SK-N-SH (cell line): Measurements from ENCODE around the gene FAM229B.

Experiments used
- EP300 ChIP-seq, 2 experiments: IDR thresholded peaks; 2 replicates each; pipeline versions ENCODE4 v1.4.0 to v1.6.1; 2012; ENCODE audit warnings: borderline replicate concordance in 1 of 2, low read depth in 1 of 2, low read length in 1 of 2
- RCOR1 ChIP-seq: fragments of 150-350 bp; IDR thresholded peaks from 2 replicates; pipeline ENCODE4 v1.6.1; 2017; ENCODE audit warnings: antibody characterized with exemption, low read length
- SIN3A ChIP-seq: IDR thresholded peaks from 2 replicates; pipeline ENCODE4 v1.6.1; 2012; ENCODE audit warnings: low read depth, mild to moderate bottlenecking, low read length, moderate library complexity, borderline replicate concordance
- TEAD4 ChIP-seq: IDR thresholded peaks from 2 replicates; pipeline ENCODE4 v1.4.0; 2012; ENCODE audit warnings: mild to moderate bottlenecking, borderline replicate concordance; ENCODE audit not compliant: insufficient read depth
- YY1 ChIP-seq: IDR thresholded peaks from 2 replicates; pipeline ENCODE4 v1.4.0; 2012; ENCODE audit warnings: low read depth, mild to moderate bottlenecking
- TF ChIP-seq, protein P1 (sequence below): IDR thresholded peaks from 2 replicates; pipeline ENCODE4 v1.4.0; 2012; ENCODE audit warnings: low read depth, borderline replicate concordance
- TF ChIP-seq, protein P2 (sequence below): fragments of 200-600 bp; sonication (generic); IDR thresholded peaks from 2 replicates; pipeline ENCODE4 v1.6.1; 2017; ENCODE audit warnings: antibody characterized with exemption, mild to moderate bottlenecking, moderate library complexity
- TF ChIP-seq, protein P3 (sequence below): fragments of 150-350 bp; IDR thresholded peaks from 2 replicates; pipeline ENCODE4 v1.6.1; 2017; ENCODE audit warnings: antibody characterized with exemption, low read length, low read depth, borderline replicate concordance

DNA sequence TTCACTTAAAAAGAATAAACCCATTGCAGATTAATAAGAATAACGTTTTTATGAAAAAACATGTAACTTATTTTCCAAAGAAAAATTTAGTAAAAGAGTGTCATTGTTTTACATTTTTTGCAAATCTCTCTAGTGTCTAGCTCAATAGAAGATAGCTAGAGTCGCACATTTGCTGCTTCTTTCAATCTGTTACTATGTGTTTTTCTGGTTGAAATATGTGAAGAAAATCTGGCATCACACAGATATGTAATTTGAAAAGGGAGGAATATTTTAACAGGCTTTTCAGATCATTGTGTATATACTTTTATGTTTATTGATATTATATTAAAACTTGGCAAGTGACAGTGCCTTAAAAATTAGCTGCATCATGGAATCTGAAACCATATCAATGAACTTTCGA, 24.4 kb upstream of the FAM229B start:
- TF ChIP-seq, protein P1, sequence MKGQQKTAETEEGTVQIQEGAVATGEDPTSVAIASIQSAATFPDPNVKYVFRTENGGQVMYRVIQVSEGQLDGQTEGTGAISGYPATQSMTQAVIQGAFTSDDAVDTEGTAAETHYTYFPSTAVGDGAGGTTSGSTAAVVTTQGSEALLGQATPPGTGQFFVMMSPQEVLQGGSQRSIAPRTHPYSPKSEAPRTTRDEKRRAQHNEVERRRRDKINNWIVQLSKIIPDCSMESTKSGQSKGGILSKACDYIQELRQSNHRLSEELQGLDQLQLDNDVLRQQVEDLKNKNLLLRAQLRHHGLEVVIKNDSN = no peak
- TF ChIP-seq EP300 (IDR thresholded peaks at IDR 0.05; ENCODE audit: borderline replicate concordance in 1 of 2, low read depth in 1 of 2, low read length in 1 of 2) = no peak
- TF ChIP-seq SIN3A = no peak
- TF ChIP-seq, protein P2, sequence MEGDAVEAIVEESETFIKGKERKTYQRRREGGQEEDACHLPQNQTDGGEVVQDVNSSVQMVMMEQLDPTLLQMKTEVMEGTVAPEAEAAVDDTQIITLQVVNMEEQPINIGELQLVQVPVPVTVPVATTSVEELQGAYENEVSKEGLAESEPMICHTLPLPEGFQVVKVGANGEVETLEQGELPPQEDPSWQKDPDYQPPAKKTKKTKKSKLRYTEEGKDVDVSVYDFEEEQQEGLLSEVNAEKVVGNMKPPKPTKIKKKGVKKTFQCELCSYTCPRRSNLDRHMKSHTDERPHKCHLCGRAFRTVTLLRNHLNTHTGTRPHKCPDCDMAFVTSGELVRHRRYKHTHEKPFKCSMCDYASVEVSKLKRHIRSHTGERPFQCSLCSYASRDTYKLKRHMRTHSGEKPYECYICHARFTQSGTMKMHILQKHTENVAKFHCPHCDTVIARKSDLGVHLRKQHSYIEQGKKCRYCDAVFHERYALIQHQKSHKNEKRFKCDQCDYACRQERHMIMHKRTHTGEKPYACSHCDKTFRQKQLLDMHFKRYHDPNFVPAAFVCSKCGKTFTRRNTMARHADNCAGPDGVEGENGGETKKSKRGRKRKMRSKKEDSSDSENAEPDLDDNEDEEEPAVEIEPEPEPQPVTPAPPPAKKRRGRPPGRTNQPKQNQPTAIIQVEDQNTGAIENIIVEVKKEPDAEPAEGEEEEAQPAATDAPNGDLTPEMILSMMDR = no peak
- no peak for TF ChIP-seq TEAD4
- TF ChIP-seq, protein P3, sequence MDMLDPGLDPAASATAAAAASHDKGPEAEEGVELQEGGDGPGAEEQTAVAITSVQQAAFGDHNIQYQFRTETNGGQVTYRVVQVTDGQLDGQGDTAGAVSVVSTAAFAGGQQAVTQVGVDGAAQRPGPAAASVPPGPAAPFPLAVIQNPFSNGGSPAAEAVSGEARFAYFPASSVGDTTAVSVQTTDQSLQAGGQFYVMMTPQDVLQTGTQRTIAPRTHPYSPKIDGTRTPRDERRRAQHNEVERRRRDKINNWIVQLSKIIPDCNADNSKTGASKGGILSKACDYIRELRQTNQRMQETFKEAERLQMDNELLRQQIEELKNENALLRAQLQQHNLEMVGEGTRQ = no peak
- TF ChIP-seq YY1 = no peak
- TF ChIP-seq RCOR1 = no peak
